Measurements from ENCODE around the gene ADGRG3. TPM values are rescaled to one million over a fixed set of nuclear protein-coding genes. Genes with fewer than 3 reads are reported as not detected.

Gene ADGRG3
- polyA plus RNA-seq, 1 donor (not counting 4 experiments of a cell fraction or from before 2014, with no cell fraction given) = not detected

DNA sequence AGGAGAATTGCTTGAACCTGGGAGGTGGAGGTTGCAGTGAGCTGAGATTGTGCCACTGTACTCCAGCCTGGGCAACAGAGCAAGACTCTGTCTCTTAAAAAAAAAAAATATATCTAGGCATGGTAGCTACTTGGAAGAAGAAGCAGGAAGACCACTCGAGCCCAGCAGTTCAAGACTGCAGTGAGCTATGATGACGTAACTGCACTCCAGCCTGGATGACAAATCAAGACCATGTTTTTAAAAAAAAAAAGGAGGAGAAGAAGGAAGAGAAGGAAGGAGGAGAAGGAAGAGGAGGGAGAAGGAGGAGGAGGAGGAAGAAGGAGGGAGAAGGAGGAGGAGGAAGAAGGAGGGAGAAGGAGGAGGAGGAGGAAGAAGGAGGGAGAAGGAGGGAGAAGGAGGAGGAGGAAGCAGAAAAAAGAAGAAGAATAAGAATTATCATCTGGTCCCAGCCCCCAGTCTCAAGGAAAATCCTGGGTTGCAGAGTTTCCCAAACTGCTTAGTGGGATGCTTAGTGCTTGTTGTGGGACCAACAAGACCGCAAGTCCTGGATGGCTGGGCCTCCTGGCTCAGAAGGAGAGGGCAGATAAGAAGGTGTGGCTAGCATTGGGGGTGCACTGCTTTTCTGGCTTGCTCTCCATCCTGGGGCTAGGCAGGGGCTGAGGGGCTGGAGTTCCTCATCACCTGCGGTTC, 22.8 kb downstream of the ADGRG3 start:
- no peaks in the 10 kb centered on the region for H3K9me1 ChIP-seq (ENCODE audit: control insufficient read depth, extremely low read depth, insufficient read depth, low read length)
- no peaks in the 10 kb centered on the region for H3K27me3 ChIP-seq (ENCODE audit: control insufficient read depth, extremely low read depth, insufficient read depth, low read length)
- no peak overlapping the region for H3K27ac ChIP-seq (ENCODE audit: control insufficient read depth, insufficient read depth, low read length)
- no peaks in the 10 kb centered on the region for H3K36me3 ChIP-seq (ENCODE audit: control insufficient read depth in 2 of 2, extremely low read depth in 1 of 2, insufficient read depth in 2 of 2, low read length in 2 of 2)
- no peaks in the 10 kb centered on the region for H4K20me1 ChIP-seq (ENCODE audit: control insufficient read depth, extremely low read depth, insufficient read depth, low read length)
- dilution Hi-C loops (cut with MboI; ENCODE audit: extremely low pct_ligation_motif_present, low sequenced_read_pairs) = no loop called here
- no peak overlapping the region for H2AFZ ChIP-seq (ENCODE audit: control insufficient read depth, low read length)
- FAIRE-seq = no peak
- H3K9me3 ChIP-seq (ENCODE audit: control insufficient read depth, low read depth, low read length) = no peaks in the 10 kb centered on the region
- no peaks in the 10 kb centered on the region for H3K79me2 ChIP-seq (ENCODE audit: control insufficient read depth, insufficient read depth, low read length)
- no peak overlapping the region for H3K4me2 ChIP-seq (ENCODE audit: control insufficient read depth, extremely low read depth, insufficient read depth, low read depth, low read length)
- no peak overlapping the region for H3K9ac ChIP-seq (ENCODE audit: control insufficient read depth, extremely low read depth, insufficient read depth, low read length)
- TF ChIP-seq, protein P1, sequence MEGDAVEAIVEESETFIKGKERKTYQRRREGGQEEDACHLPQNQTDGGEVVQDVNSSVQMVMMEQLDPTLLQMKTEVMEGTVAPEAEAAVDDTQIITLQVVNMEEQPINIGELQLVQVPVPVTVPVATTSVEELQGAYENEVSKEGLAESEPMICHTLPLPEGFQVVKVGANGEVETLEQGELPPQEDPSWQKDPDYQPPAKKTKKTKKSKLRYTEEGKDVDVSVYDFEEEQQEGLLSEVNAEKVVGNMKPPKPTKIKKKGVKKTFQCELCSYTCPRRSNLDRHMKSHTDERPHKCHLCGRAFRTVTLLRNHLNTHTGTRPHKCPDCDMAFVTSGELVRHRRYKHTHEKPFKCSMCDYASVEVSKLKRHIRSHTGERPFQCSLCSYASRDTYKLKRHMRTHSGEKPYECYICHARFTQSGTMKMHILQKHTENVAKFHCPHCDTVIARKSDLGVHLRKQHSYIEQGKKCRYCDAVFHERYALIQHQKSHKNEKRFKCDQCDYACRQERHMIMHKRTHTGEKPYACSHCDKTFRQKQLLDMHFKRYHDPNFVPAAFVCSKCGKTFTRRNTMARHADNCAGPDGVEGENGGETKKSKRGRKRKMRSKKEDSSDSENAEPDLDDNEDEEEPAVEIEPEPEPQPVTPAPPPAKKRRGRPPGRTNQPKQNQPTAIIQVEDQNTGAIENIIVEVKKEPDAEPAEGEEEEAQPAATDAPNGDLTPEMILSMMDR (optimal IDR thresholded peaks at IDR 0.05 in 1 of 3, IDR thresholded peaks at IDR 0.05 in 1 of 3, conservative IDR thresholded peaks at IDR 0.05 in 1 of 3; ENCODE audit: extremely low read depth in 1 of 3, insufficient read depth in 2 of 3, low read length in 3 of 3) = no peak
- H3K4me1 ChIP-seq (ENCODE audit: control insufficient read depth, extremely low read depth, insufficient read depth, low read length) = no peaks in the 10 kb centered on the region
- H3K4me3 ChIP-seq (ENCODE audit: control insufficient read depth in 2 of 3, extremely low read depth in 1 of 3, insufficient read depth in 2 of 3, low read depth in 1 of 3, low read length in 3 of 3) = no peak overlapping the region
- no peak for DNase-seq (ENCODE audit: low read depth, low spot score)

DNA sequence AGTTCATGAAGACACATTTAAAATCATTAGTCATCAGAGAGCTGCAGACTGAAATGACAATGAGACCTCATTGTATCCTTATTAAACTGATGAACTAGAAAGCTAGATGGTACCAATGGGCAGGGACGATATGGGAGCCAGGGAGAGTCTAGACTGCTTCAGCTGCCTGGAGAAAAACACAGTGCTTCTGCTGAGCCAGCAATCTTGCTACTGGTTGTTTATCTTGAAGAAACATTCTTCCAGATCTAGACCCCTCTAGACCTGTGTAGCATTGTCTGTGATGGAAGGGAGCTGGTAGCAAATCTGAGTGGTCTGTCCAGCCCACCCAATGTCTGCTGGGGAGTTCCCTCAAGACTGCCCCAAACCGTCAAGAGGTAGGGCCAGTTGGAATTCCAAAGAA, 24.5 kb downstream of the ADGRG3 start:
- Histone ChIP-seq H3K27me3 (ENCODE audit: control insufficient read depth, extremely low read depth, insufficient read depth, low read length) (no peaks in the 10 kb centered on the region), H3K9ac (ENCODE audit: control insufficient read depth, extremely low read depth, insufficient read depth, low read length) (no peak overlapping the region), H3K79me2 (ENCODE audit: control insufficient read depth, insufficient read depth, low read length) (no peaks in the 10 kb centered on the region), H3K9me1 (ENCODE audit: control insufficient read depth, extremely low read depth, insufficient read depth, low read length) (no peaks in the 10 kb centered on the region), H3K36me3 (ENCODE audit: control insufficient read depth in 2 of 2, extremely low read depth in 1 of 2, insufficient read depth in 2 of 2, low read length in 2 of 2) (no peaks in the 10 kb centered on the region), H3K9me3 (ENCODE audit: control insufficient read depth, low read depth, low read length) (no peaks in the 10 kb centered on the region), H3K4me2 (ENCODE audit: control insufficient read depth, extremely low read depth, insufficient read depth, low read depth, low read length) (no peak overlapping the region), H3K27ac (ENCODE audit: control insufficient read depth, insufficient read depth, low read length) (no peak overlapping the region), H4K20me1 (ENCODE audit: control insufficient read depth, extremely low read depth, insufficient read depth, low read length) (no peaks in the 10 kb centered on the region), H3K4me3 (ENCODE audit: control insufficient read depth in 2 of 3, extremely low read depth in 1 of 3, insufficient read depth in 2 of 3, low read depth in 1 of 3, low read length in 3 of 3) (no peak overlapping the region), H3K4me1 (ENCODE audit: control insufficient read depth, extremely low read depth, insufficient read depth, low read length) (no peaks in the 10 kb centered on the region), H2AFZ (ENCODE audit: control insufficient read depth, low read length) (no peak overlapping the region)
- dilution Hi-C loops (cut with MboI; ENCODE audit: extremely low pct_ligation_motif_present, low sequenced_read_pairs) = no loop called here
- no peak for DNase-seq (ENCODE audit: low read depth, low spot score)
- FAIRE-seq = no peak
- TF ChIP-seq, protein P1 (optimal IDR thresholded peaks at IDR 0.05 in 1 of 3, IDR thresholded peaks at IDR 0.05 in 1 of 3, conservative IDR thresholded peaks at IDR 0.05 in 1 of 3; ENCODE audit: extremely low read depth in 1 of 3, insufficient read depth in 2 of 3, low read length in 3 of 3) = no peak
- TF ChIP-seq EZH2 (IDR thresholded peaks at IDR 0.05; ENCODE audit: low read length) = no peak
